Gastrocnemius medialis (tissue), 4 donors: ENCODE data around the gene FNDC3B. TPM values are rescaled to one million over a fixed set of nuclear protein-coding genes. Genes with fewer than 3 reads are reported as not detected.

ENCODE experiments used
- ATAC-seq, 2 donors: fragments of 150-250 bp; one replicate each; pipeline ENCODE4 v1.9.1; 2016
- DNase-seq, 2 donors: peaks; one replicate each; pipeline ENCODE4 v3.0.0-alpha.2; 2019
- H3K27ac ChIP-seq, 4 donors: fragments of 200-600 bp; sonication (generic); 1 replicate in 1 of 4; 2 replicates in 3 of 4; pipeline ENCODE4 v1.5.1; 2016 to 2018; ENCODE audit warnings: mild to moderate bottlenecking in 2 of 4, moderate library complexity in 1 of 4
- H3K27me3 ChIP-seq, 3 donors: fragments of 200-600 bp; sonication (generic) in 2 of 3; 1 replicate in 1 of 3; 2 replicates in 2 of 3; pipeline versions ENCODE4 v1.5.1 to v1.6.0; 2016 to 2019; ENCODE audit warnings: mild to moderate bottlenecking in 1 of 3, moderate library complexity in 1 of 3
- H3K36me3 ChIP-seq, 2 donors: fragments of 200-600 bp; sonication (generic) in 1 of 2; one replicate each; pipeline ENCODE4 v1.5.1; 2017 to 2018
- H3K4me1 ChIP-seq, 2 donors: fragments of 200-600 bp; sonication (generic) in 1 of 2; one replicate each; pipeline ENCODE4 v1.5.1; 2016 to 2017; ENCODE audit warnings: mild to moderate bottlenecking in 2 of 2
- H3K4me3 ChIP-seq, 4 donors: fragments of 200-600 bp; sonication (generic) in 3 of 4; 1 replicate in 1 of 4; 2 replicates in 3 of 4; pipeline ENCODE4 v1.5.1; 2016 to 2019; ENCODE audit warnings: mild to moderate bottlenecking in 2 of 4
- H3K9me3 ChIP-seq, 3 donors: fragments of 200-600 bp; sonication (generic) in 2 of 3; 1 replicate in 1 of 3; 2 replicates in 2 of 3; pipeline ENCODE4 v1.5.1; 2016 to 2019
- POLR2A ChIP-seq, 2 donors: fragments of 450-650 bp; IDR thresholded peaks; one replicate each; pipeline ENCODE4 v1.6.1; 2017; ENCODE audit warnings: antibody characterized with exemption in 2 of 2, mild to moderate bottlenecking in 2 of 2, moderate library complexity in 2 of 2
- in situ Hi-C, 4 donors: fragments of 200-750 bp; cut with MboI; loops; one replicate each; pipeline versions ENCODE4 v1.15.0 to v1.8.0; 2017; ENCODE audit warnings: low sequenced_read_pairs in 4 of 4
- intact Hi-C: fragments of 100-400 bp; cut with DNase I; formaldehyde crosslinking; loops from one replicate; pipeline ENCODE4 v1.15.1; 2023; ENCODE audit warnings: low total_unique reads
- total RNA-seq, 4 donors: library from RNA; depleted of rRNA; stranded (reverse); fragments of >200 nt; gene quantifications; one replicate each; pipeline versions ENCODE4 v1.1.0 to v1.2.3, GENCODE V29; 2016
- TF ChIP-seq, protein P1 (sequence below), 5 experiments: fragments of 450-650 bp in 3 of 5; fragments of 200-600 bp in 2 of 5; sonication (generic) in 2 of 5; IDR thresholded peaks in 4 of 5; conservative IDR thresholded peaks in 1 of 5; 1 replicate in 4 of 5; 2 replicates in 1 of 5; pipeline ENCODE4 v1.5.1; 2016 to 2019; ENCODE audit warnings: antibody characterized with exemption in 5 of 5, mild to moderate bottlenecking in 3 of 5, moderate library complexity in 3 of 5

Gene FNDC3B
- total RNA-seq, 4 donors from 2014 or later = 42.5 to 110 (median 74.2) TPM

- intact Hi-C loops = loop anchor here (2.0 kb wide), 2 partner anchors 41 to 89 kb away; partner anchors contain the start of gene FNDC3B
These were observed 88.7 kb downstream of the FNDC3B start for GRCh38 chr3:172127929-172128580.

GRCh38 chr3:172128858-172129257 lies 89.5 kb downstream of the FNDC3B start:
- intact Hi-C loops = loop anchor here (2.0 kb wide), 1 partner anchor 40 kb away; no protein-coding TSS in a partner anchor
- Histone ChIP-seq H3K36me3 (no peaks in the 10 kb centered on the region), H3K4me3 (no peak overlapping the region), H3K4me1 (peaks cover 86 to 88% of the 10 kb centered on the region in 2 donors), H3K9me3 (no peaks in the 10 kb centered on the region), H3K27ac (peak overlapping the region; percentile 91 to 99 (median 94)), H3K27me3 (no peaks in the 10 kb centered on the region)
- in situ Hi-C loops = no loop called here
- TF ChIP-seq, protein P1, sequence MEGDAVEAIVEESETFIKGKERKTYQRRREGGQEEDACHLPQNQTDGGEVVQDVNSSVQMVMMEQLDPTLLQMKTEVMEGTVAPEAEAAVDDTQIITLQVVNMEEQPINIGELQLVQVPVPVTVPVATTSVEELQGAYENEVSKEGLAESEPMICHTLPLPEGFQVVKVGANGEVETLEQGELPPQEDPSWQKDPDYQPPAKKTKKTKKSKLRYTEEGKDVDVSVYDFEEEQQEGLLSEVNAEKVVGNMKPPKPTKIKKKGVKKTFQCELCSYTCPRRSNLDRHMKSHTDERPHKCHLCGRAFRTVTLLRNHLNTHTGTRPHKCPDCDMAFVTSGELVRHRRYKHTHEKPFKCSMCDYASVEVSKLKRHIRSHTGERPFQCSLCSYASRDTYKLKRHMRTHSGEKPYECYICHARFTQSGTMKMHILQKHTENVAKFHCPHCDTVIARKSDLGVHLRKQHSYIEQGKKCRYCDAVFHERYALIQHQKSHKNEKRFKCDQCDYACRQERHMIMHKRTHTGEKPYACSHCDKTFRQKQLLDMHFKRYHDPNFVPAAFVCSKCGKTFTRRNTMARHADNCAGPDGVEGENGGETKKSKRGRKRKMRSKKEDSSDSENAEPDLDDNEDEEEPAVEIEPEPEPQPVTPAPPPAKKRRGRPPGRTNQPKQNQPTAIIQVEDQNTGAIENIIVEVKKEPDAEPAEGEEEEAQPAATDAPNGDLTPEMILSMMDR (IDR thresholded peaks at IDR 0.05 in 4 of 5, conservative IDR thresholded peaks at IDR 0.05 in 1 of 5) = no peak
- TF ChIP-seq POLR2A (IDR thresholded peaks at IDR 0.05) = no peak
- ATAC-seq (no peak), DNase-seq (no peak)

More at GRCh38 chr3:172127929-172128580, 88.7 kb downstream of the FNDC3B start:
- no peak overlapping the region for H3K4me3 ChIP-seq
- ATAC-seq (no peak), DNase-seq (no peak)
- in situ Hi-C loops = no loop called here
- H3K9me3 ChIP-seq = no peaks in the 10 kb centered on the region
- H3K27ac ChIP-seq = peak overlapping the region; percentile 91 to 99 (median 94)
- H3K4me1 ChIP-seq = peaks cover 80 to 84% of the 10 kb centered on the region in 2 donors
- no peaks in the 10 kb centered on the region for H3K27me3 ChIP-seq
- no peaks in the 10 kb centered on the region for H3K36me3 ChIP-seq
- no peak for TF ChIP-seq POLR2A (IDR thresholded peaks at IDR 0.05)
- TF ChIP-seq, protein P1 (IDR thresholded peaks at IDR 0.05 in 4 of 5, conservative IDR thresholded peaks at IDR 0.05 in 1 of 5) = no peak

GRCh38 chr3:172129498-172129849 lies 90.1 kb downstream of the FNDC3B start:
- Histone ChIP-seq H3K9me3 (no peaks in the 10 kb centered on the region), H3K4me3 (peak overlapping the region in 1 of 4 donors; percentile 18), H3K27me3 (no peaks in the 10 kb centered on the region), H3K4me1 (peaks cover 87 to 88% of the 10 kb centered on the region in 2 donors), H3K36me3 (no peaks in the 10 kb centered on the region), H3K27ac (peak overlapping the region; percentile 91 to 99 (median 94))
- DNase-seq (no peak), ATAC-seq (peak; percentile 26 to 37)
- no peak for TF ChIP-seq POLR2A (IDR thresholded peaks at IDR 0.05)
- TF ChIP-seq, protein P1 (IDR thresholded peaks at IDR 0.05 in 4 of 5, conservative IDR thresholded peaks at IDR 0.05 in 1 of 5) = no peak
- in situ Hi-C loops (no loop called here), intact Hi-C loops (loop anchor here (2.0 kb wide), 1 partner anchor 39 kb away; no protein-coding TSS in a partner anchor)

GRCh38 chr3:172129850-172130716 lies 90.7 kb downstream of the FNDC3B start:
- H3K36me3 ChIP-seq = no peaks in the 10 kb centered on the region
- H3K4me1 ChIP-seq = peaks cover 87 to 88% of the 10 kb centered on the region in 2 donors
- ATAC-seq = peak; percentile 83 to 87
- intact Hi-C loops = loop anchor here (1.0 to 2.0 kb wide), 3 partner anchors 39 to 240 kb away; no protein-coding TSS in a partner anchor
- TF ChIP-seq, protein P1 (IDR thresholded peaks at IDR 0.05 in 4 of 5, conservative IDR thresholded peaks at IDR 0.05 in 1 of 5) = no peak
- TF ChIP-seq POLR2A (IDR thresholded peaks at IDR 0.05) = peak in 1 of 2 donors; percentile 43
- DNase-seq = peak; percentile 97 to 99
- no peaks in the 10 kb centered on the region for H3K9me3 ChIP-seq
- no peaks in the 10 kb centered on the region for H3K27me3 ChIP-seq
- peak overlapping the region; percentile 91 to 99 (median 94) for H3K27ac ChIP-seq
- in situ Hi-C loops = no loop called here
- H3K4me3 ChIP-seq = peak overlapping the region; percentile 14 to 18 (median 18)
